HEK293T (cell line): ENCODE data around the gene EXOC6B.

ENCODE experiments used
- BHLHE40 ChIP-seq: fragments of 450-650 bp; IDR thresholded peaks from 2 replicates; pipeline ENCODE4 v1.6.1; 2016; ENCODE audit warnings: mild to moderate bottlenecking, moderate library complexity, borderline replicate concordance
- FOXM1 ChIP-seq: fragments of 450-650 bp; IDR thresholded peaks from 2 replicates; pipeline ENCODE4 v1.6.1; 2017; ENCODE audit warnings: mild to moderate bottlenecking, borderline replicate concordance
- TARDBP ChIP-seq: fragments of 450-650 bp; IDR thresholded peaks from 2 replicates; pipeline ENCODE4 v1.6.1; 2016
- ZNF384 ChIP-seq: fragments of 450-650 bp; IDR thresholded peaks from 2 replicates; pipeline ENCODE4 v1.6.1; 2016

DNA sequence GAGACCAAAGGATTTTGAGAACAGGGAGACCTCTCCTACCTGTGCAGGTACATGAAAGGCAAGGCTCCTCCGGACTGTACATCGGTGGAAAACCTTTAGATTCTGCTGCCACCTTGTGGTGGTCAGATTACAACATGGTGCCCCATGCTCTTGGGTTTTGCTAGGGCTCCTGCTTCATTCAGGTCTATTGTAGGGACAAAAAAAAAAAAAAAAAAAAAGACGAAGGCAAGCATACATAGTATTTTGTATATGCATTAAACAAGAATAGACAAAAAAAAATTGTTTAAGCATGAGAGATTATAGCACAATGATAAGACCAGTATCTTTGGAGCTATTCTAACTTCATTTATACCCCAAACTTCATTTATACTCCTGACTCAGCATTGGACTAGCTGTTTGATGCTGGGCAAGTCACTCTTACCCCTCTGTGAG lies 34.0 kb upstream of the EXOC6B start:
- TF ChIP-seq FOXM1 (no peak), TARDBP (no peak), BHLHE40 (no peak), ZNF384 (peak; percentile 82)
